WTC11 (cell line): ENCODE measurements around the gene PPP3CA.

Experiments
- TF ChIP-seq, protein P1 (sequence below): fragments of 200-600 bp; IDR thresholded peaks from 2 replicates; pipeline ENCODE4 v1.8.0; 2022; ENCODE audit warnings: antibody characterized with exemption
- TF ChIP-seq, protein P2 (sequence below): sonication (generic); formaldehyde crosslinking; IDR thresholded peaks from 2 replicates; pipeline ENCODE4 v1.8.1; 2023; ENCODE audit warnings: mild to moderate bottlenecking, missing genetic modification reagents, borderline replicate concordance

DNA sequence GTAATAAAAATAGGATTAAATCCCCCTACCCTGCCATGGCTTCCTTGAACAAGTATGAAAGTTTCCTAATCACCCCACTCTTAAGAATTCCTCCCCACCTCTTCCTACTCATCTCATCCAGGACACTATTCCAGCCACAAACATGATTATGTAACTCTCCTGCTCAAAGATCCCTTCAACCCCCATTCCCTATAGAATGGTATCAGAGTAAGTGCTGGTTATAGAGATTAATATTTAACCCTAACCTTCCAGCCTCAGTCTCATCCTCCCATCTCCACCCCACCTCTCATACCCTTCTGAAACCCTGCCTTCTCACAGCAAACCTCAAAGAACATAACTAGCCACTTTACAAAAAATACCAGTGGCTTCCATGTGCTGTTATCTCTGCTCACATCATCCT lies 155.1 kb downstream of the PPP3CA start:
- TF ChIP-seq, protein P1, sequence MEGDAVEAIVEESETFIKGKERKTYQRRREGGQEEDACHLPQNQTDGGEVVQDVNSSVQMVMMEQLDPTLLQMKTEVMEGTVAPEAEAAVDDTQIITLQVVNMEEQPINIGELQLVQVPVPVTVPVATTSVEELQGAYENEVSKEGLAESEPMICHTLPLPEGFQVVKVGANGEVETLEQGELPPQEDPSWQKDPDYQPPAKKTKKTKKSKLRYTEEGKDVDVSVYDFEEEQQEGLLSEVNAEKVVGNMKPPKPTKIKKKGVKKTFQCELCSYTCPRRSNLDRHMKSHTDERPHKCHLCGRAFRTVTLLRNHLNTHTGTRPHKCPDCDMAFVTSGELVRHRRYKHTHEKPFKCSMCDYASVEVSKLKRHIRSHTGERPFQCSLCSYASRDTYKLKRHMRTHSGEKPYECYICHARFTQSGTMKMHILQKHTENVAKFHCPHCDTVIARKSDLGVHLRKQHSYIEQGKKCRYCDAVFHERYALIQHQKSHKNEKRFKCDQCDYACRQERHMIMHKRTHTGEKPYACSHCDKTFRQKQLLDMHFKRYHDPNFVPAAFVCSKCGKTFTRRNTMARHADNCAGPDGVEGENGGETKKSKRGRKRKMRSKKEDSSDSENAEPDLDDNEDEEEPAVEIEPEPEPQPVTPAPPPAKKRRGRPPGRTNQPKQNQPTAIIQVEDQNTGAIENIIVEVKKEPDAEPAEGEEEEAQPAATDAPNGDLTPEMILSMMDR, result no peak
- TF ChIP-seq, protein P2, sequence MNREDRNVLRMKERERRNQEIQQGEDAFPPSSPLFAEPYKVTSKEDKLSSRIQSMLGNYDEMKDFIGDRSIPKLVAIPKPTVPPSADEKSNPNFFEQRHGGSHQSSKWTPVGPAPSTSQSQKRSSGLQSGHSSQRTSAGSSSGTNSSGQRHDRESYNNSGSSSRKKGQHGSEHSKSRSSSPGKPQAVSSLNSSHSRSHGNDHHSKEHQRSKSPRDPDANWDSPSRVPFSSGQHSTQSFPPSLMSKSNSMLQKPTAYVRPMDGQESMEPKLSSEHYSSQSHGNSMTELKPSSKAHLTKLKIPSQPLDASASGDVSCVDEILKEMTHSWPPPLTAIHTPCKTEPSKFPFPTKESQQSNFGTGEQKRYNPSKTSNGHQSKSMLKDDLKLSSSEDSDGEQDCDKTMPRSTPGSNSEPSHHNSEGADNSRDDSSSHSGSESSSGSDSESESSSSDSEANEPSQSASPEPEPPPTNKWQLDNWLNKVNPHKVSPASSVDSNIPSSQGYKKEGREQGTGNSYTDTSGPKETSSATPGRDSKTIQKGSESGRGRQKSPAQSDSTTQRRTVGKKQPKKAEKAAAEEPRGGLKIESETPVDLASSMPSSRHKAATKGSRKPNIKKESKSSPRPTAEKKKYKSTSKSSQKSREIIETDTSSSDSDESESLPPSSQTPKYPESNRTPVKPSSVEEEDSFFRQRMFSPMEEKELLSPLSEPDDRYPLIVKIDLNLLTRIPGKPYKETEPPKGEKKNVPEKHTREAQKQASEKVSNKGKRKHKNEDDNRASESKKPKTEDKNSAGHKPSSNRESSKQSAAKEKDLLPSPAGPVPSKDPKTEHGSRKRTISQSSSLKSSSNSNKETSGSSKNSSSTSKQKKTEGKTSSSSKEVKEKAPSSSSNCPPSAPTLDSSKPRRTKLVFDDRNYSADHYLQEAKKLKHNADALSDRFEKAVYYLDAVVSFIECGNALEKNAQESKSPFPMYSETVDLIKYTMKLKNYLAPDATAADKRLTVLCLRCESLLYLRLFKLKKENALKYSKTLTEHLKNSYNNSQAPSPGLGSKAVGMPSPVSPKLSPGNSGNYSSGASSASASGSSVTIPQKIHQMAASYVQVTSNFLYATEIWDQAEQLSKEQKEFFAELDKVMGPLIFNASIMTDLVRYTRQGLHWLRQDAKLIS (CRISPR knock-in tag), result no peak
